ENCODE measurements around the gene TTC8.
"Not testable (repeated sequence)": the region's sequence is repeated elsewhere in the genome, so short reads cannot be mapped to it uniquely, and the experiment has no call there.

TTC8 gene

GRCh38 chr14:88857861-88858260 is 33.4 kb downstream of the TTC8 start:
- H3K27me3 ChIP-seq (ENCODE audit: control insufficient read depth in 1 of 2, insufficient read depth in 2 of 2, low read length in 2 of 2); H3K36me3 ChIP-seq (ENCODE audit: control insufficient read depth in 1 of 2, insufficient read depth in 2 of 2, low read length in 2 of 2); H3K27ac ChIP-seq (ENCODE audit: low read depth, low read length); H3K9ac ChIP-seq (ENCODE audit: low read depth in 1 of 2, low read length in 2 of 2); H3K4me3 ChIP-seq (ENCODE audit: low read depth in 1 of 2, low read length in 2 of 2); H3K9me3 ChIP-seq (ENCODE audit: control insufficient read depth in 1 of 2, low read length in 2 of 2); H3K4me1 ChIP-seq (ENCODE audit: control insufficient read depth in 1 of 2, insufficient read depth in 2 of 2, low read length in 2 of 2): not testable (repeated sequence)

- not testable (repeated sequence) for H3K4me3 ChIP-seq (ENCODE audit: low read depth in 1 of 2, low read length in 2 of 2); H3K9me3 ChIP-seq (ENCODE audit: control insufficient read depth in 1 of 2, low read length in 2 of 2); H3K9ac ChIP-seq (ENCODE audit: low read depth in 1 of 2, low read length in 2 of 2); H3K4me1 ChIP-seq (ENCODE audit: control insufficient read depth in 1 of 2, insufficient read depth in 2 of 2, low read length in 2 of 2); H3K27ac ChIP-seq (ENCODE audit: low read depth, low read length); H3K27me3 ChIP-seq (ENCODE audit: control insufficient read depth in 1 of 2, insufficient read depth in 2 of 2, low read length in 2 of 2); H3K36me3 ChIP-seq (ENCODE audit: control insufficient read depth in 1 of 2, insufficient read depth in 2 of 2, low read length in 2 of 2)
Observed at GRCh38 chr14:88859118-88859517, 34.7 kb downstream of the TTC8 start.

- Histone ChIP-seq H3K27me3 (ENCODE audit: control insufficient read depth in 1 of 2, insufficient read depth in 2 of 2, low read length in 2 of 2) (no peaks in the 10 kb centered on the region), H3K27ac (ENCODE audit: low read depth, low read length) (no peak overlapping the region), H3K36me3 (ENCODE audit: control insufficient read depth in 1 of 2, insufficient read depth in 2 of 2, low read length in 2 of 2) (peaks cover 3 to 8% of the 10 kb centered on the region in 2 donors), H3K9me3 (ENCODE audit: control insufficient read depth in 1 of 2, low read length in 2 of 2) (no peaks in the 10 kb centered on the region), H3K9ac (ENCODE audit: low read depth in 1 of 2, low read length in 2 of 2) (no peak overlapping the region), H3K4me1 (ENCODE audit: control insufficient read depth in 1 of 2, insufficient read depth in 2 of 2, low read length in 2 of 2) (no peaks in the 10 kb centered on the region), H3K4me3 (ENCODE audit: low read depth in 1 of 2, low read length in 2 of 2) (no peak overlapping the region)
Observed at GRCh38 chr14:88863167-88863566, 38.7 kb downstream of the TTC8 start.

GRCh38 chr14:88864198-88864597 is 39.7 kb downstream of the TTC8 start:
- no peak overlapping the region for H3K9ac ChIP-seq (ENCODE audit: low read depth in 1 of 2, low read length in 2 of 2)
- no peaks in the 10 kb centered on the region for H3K27me3 ChIP-seq (ENCODE audit: control insufficient read depth in 1 of 2, insufficient read depth in 2 of 2, low read length in 2 of 2)
- H3K9me3 ChIP-seq (ENCODE audit: control insufficient read depth in 1 of 2, low read length in 2 of 2): no peaks in the 10 kb centered on the region
- no peak overlapping the region for H3K4me3 ChIP-seq (ENCODE audit: low read depth in 1 of 2, low read length in 2 of 2)
- H3K27ac ChIP-seq (ENCODE audit: low read depth, low read length): no peak overlapping the region
- H3K36me3 ChIP-seq (ENCODE audit: control insufficient read depth in 1 of 2, insufficient read depth in 2 of 2, low read length in 2 of 2): peaks cover 0 to 2% of the 10 kb centered on the region in 2 donors
- H3K4me1 ChIP-seq (ENCODE audit: control insufficient read depth in 1 of 2, insufficient read depth in 2 of 2, low read length in 2 of 2): no peaks in the 10 kb centered on the region

GRCh38 chr14:88866305-88866704 is 41.9 kb downstream of the TTC8 start:
- Histone ChIP-seq H3K9ac (ENCODE audit: low read depth in 1 of 2, low read length in 2 of 2) (no peak overlapping the region), H3K27me3 (ENCODE audit: control insufficient read depth in 1 of 2, insufficient read depth in 2 of 2, low read length in 2 of 2) (no peaks in the 10 kb centered on the region), H3K4me1 (ENCODE audit: control insufficient read depth in 1 of 2, insufficient read depth in 2 of 2, low read length in 2 of 2) (no peaks in the 10 kb centered on the region), H3K36me3 (ENCODE audit: control insufficient read depth in 1 of 2, insufficient read depth in 2 of 2, low read length in 2 of 2) (peaks cover 0 to 6% of the 10 kb centered on the region in 2 donors), H3K9me3 (ENCODE audit: control insufficient read depth in 1 of 2, low read length in 2 of 2) (no peaks in the 10 kb centered on the region), H3K4me3 (ENCODE audit: low read depth in 1 of 2, low read length in 2 of 2) (no peak overlapping the region), H3K27ac (ENCODE audit: low read depth, low read length) (no peak overlapping the region)

- H3K4me3 ChIP-seq (ENCODE audit: low read depth in 1 of 2, low read length in 2 of 2): no peak overlapping the region
- no peaks in the 10 kb centered on the region for H3K27me3 ChIP-seq (ENCODE audit: control insufficient read depth in 1 of 2, insufficient read depth in 2 of 2, low read length in 2 of 2)
- H3K4me1 ChIP-seq (ENCODE audit: control insufficient read depth in 1 of 2, insufficient read depth in 2 of 2, low read length in 2 of 2): no peaks in the 10 kb centered on the region
- no peak overlapping the region for H3K27ac ChIP-seq (ENCODE audit: low read depth, low read length)
- no peaks in the 10 kb centered on the region for H3K9me3 ChIP-seq (ENCODE audit: control insufficient read depth in 1 of 2, low read length in 2 of 2)
- no peak overlapping the region for H3K9ac ChIP-seq (ENCODE audit: low read depth in 1 of 2, low read length in 2 of 2)
- H3K36me3 ChIP-seq (ENCODE audit: control insufficient read depth in 1 of 2, insufficient read depth in 2 of 2, low read length in 2 of 2): peaks cover 3 to 14% of the 10 kb centered on the region in 2 donors
Observed at GRCh38 chr14:88868558-88869159, 44.2 kb downstream of the TTC8 start.

GRCh38 chr14:88870777-88871176 is 46.3 kb downstream of the TTC8 start:
- H3K9me3 ChIP-seq (ENCODE audit: control insufficient read depth in 1 of 2, low read length in 2 of 2): no peaks in the 10 kb centered on the region
- no peak overlapping the region for H3K9ac ChIP-seq (ENCODE audit: low read depth in 1 of 2, low read length in 2 of 2)
- no peak overlapping the region for H3K4me3 ChIP-seq (ENCODE audit: low read depth in 1 of 2, low read length in 2 of 2)
- no peaks in the 10 kb centered on the region for H3K4me1 ChIP-seq (ENCODE audit: control insufficient read depth in 1 of 2, insufficient read depth in 2 of 2, low read length in 2 of 2)
- H3K36me3 ChIP-seq (ENCODE audit: control insufficient read depth in 1 of 2, insufficient read depth in 2 of 2, low read length in 2 of 2): peaks cover 3 to 14% of the 10 kb centered on the region in 2 donors
- H3K27me3 ChIP-seq (ENCODE audit: control insufficient read depth in 1 of 2, insufficient read depth in 2 of 2, low read length in 2 of 2): no peaks in the 10 kb centered on the region
- no peak overlapping the region for H3K27ac ChIP-seq (ENCODE audit: low read depth, low read length)

GRCh38 chr14:88871429-88871828 is 47.0 kb downstream of the TTC8 start:
- H3K27me3 ChIP-seq (ENCODE audit: control insufficient read depth in 1 of 2, insufficient read depth in 2 of 2, low read length in 2 of 2): no peaks in the 10 kb centered on the region
- no peak overlapping the region for H3K27ac ChIP-seq (ENCODE audit: low read depth, low read length)
- H3K9me3 ChIP-seq (ENCODE audit: control insufficient read depth in 1 of 2, low read length in 2 of 2): no peaks in the 10 kb centered on the region
- no peaks in the 10 kb centered on the region for H3K4me1 ChIP-seq (ENCODE audit: control insufficient read depth in 1 of 2, insufficient read depth in 2 of 2, low read length in 2 of 2)
- peaks cover 3 to 14% of the 10 kb centered on the region in 2 donors for H3K36me3 ChIP-seq (ENCODE audit: control insufficient read depth in 1 of 2, insufficient read depth in 2 of 2, low read length in 2 of 2)
- no peak overlapping the region for H3K4me3 ChIP-seq (ENCODE audit: low read depth in 1 of 2, low read length in 2 of 2)
- no peak overlapping the region for H3K9ac ChIP-seq (ENCODE audit: low read depth in 1 of 2, low read length in 2 of 2)

- Histone ChIP-seq H3K36me3 (ENCODE audit: control insufficient read depth in 1 of 2, insufficient read depth in 2 of 2, low read length in 2 of 2) (peaks cover 3 to 14% of the 10 kb centered on the region in 2 donors), H3K9me3 (ENCODE audit: control insufficient read depth in 1 of 2, low read length in 2 of 2) (no peaks in the 10 kb centered on the region), H3K4me1 (ENCODE audit: control insufficient read depth in 1 of 2, insufficient read depth in 2 of 2, low read length in 2 of 2) (no peaks in the 10 kb centered on the region), H3K4me3 (ENCODE audit: low read depth in 1 of 2, low read length in 2 of 2) (no peak overlapping the region), H3K9ac (ENCODE audit: low read depth in 1 of 2, low read length in 2 of 2) (no peak overlapping the region), H3K27me3 (ENCODE audit: control insufficient read depth in 1 of 2, insufficient read depth in 2 of 2, low read length in 2 of 2) (no peaks in the 10 kb centered on the region), H3K27ac (ENCODE audit: low read depth, low read length) (no peak overlapping the region)
Observed at GRCh38 chr14:88872976-88873375, 48.5 kb downstream of the TTC8 start.

- Histone ChIP-seq H3K36me3 (ENCODE audit: control insufficient read depth in 1 of 2, insufficient read depth in 2 of 2, low read length in 2 of 2) (peaks cover 3 to 11% of the 10 kb centered on the region in 2 donors), H3K4me3 (ENCODE audit: low read depth in 1 of 2, low read length in 2 of 2) (no peak overlapping the region), H3K27me3 (ENCODE audit: control insufficient read depth in 1 of 2, insufficient read depth in 2 of 2, low read length in 2 of 2) (no peaks in the 10 kb centered on the region), H3K27ac (ENCODE audit: low read depth, low read length) (no peak overlapping the region), H3K4me1 (ENCODE audit: control insufficient read depth in 1 of 2, insufficient read depth in 2 of 2, low read length in 2 of 2) (no peaks in the 10 kb centered on the region), H3K9ac (ENCODE audit: low read depth in 1 of 2, low read length in 2 of 2) (no peak overlapping the region), H3K9me3 (ENCODE audit: control insufficient read depth in 1 of 2, low read length in 2 of 2) (peaks cover 3% of the 10 kb centered on the region in 2 donors)
Observed at GRCh38 chr14:88877192-88877591, 52.7 kb downstream of the TTC8 start.

GRCh38 chr14:88879022-88879421 is 54.6 kb downstream of the TTC8 start:
- Histone ChIP-seq H3K27me3 (ENCODE audit: control insufficient read depth in 1 of 2, insufficient read depth in 2 of 2, low read length in 2 of 2) (no peaks in the 10 kb centered on the region), H3K4me1 (ENCODE audit: control insufficient read depth in 1 of 2, insufficient read depth in 2 of 2, low read length in 2 of 2) (no peaks in the 10 kb centered on the region), H3K4me3 (ENCODE audit: low read depth in 1 of 2, low read length in 2 of 2) (no peak overlapping the region), H3K27ac (ENCODE audit: low read depth, low read length) (no peak overlapping the region), H3K9ac (ENCODE audit: low read depth in 1 of 2, low read length in 2 of 2) (no peak overlapping the region), H3K36me3 (ENCODE audit: control insufficient read depth in 1 of 2, insufficient read depth in 2 of 2, low read length in 2 of 2) (peaks cover 0 to 3% of the 10 kb centered on the region in 2 donors), H3K9me3 (ENCODE audit: control insufficient read depth in 1 of 2, low read length in 2 of 2) (peaks cover 3% of the 10 kb centered on the region in 2 donors)
